ENCODE data around the gene ADGRB2.
"Not testable (repeated sequence)": the region's sequence is repeated elsewhere in the genome, so short reads cannot be mapped to it uniquely, and the experiment has no call there.

The ADGRB2 gene

DNA sequence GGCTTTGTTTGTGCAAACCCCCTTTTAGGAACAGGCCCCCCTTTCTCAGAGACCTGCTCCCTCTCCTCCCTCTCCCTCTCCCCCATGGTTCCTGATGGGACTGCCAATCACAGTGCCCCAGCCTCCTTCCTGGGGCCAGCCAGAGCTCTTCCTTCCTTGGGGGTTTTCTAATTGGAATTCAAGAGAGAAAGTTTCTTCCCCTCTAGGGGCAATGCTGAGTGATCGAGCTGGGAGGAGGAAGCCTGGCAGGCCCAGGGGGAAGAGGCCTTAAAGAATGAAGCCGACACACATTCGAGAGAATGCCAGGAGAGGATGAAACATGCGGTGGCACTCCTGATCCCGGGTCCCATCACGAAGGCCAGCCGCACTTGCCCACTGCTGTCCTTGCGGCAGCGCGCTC, 39.0 kb downstream of the ADGRB2 start:
- DNase-seq: no peak

DNA sequence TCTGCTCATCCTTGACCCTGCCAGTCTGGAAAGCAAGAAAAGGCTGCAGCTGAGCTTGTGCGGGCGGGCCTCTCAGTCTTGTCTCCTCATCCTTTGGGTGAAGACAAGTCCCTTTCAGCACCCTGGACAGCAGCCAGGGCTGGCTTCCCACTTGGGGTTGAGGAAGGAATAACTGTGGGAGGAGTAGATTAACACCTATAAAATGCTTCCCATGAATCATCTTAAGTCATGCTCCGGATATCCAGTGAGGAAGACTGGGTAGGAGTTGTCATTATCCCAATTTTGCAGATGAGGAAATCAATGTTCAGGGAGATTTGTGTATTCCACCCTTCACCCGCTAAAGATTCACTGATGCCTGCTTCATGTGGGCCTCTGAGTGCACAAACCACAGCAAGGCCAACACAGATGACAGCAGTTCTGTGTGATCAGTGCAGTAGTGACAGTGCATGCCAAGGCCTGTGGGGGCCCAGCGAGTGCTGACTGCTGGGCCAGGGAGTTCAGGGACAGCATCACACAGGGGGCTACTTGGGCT, 40.2 kb downstream of the ADGRB2 start:
- no peak for DNase-seq

DNA sequence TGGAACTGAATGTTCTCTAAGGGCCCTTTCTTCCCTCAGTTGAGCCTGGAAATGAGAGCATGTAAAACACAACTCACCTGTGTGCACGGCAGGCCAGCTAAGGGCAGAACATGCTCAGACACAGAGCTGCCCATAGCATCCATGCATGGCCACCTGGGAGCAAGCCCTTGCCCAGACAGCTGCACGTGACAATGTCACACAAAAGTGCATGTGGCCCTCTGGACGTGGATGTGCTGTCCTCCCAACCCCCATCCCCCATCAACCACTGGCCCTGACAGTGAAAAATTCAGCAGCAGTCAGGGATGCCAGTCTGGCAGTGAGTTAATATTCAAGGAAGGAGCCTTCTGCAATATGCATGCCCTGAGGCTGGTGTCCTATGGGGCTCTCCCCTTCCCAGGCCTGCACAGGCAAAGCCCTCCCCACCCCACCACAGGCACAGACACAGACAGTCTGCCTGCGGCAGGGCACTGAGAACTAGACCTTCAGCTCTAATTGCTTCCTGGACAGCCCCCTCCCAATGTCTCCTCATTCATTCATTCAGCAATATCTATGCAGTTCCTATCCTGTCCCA, 45.7 kb downstream of the ADGRB2 start:
- DNase-seq: no peak

DNA sequence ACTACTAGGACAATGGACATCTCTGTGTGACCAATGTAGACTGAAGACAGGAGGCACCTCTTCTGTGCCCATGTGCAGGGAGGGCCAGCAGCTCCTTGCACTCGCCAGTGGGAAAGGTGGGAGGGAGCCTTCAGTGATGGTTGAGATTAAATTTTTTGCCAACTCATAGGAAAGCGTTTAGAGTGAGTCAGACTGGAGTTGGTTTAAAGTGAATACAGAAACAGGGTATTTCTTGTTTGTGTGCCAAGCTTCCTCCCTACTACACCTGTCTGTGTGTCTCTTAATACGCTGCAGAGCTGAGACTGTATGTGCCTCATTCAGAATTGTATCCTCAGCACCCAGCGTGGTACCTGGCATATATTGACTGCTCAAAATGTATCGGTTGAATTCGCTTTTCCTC, 46.8 kb downstream of the ADGRB2 start:
- DNase-seq: no peak

DNA sequence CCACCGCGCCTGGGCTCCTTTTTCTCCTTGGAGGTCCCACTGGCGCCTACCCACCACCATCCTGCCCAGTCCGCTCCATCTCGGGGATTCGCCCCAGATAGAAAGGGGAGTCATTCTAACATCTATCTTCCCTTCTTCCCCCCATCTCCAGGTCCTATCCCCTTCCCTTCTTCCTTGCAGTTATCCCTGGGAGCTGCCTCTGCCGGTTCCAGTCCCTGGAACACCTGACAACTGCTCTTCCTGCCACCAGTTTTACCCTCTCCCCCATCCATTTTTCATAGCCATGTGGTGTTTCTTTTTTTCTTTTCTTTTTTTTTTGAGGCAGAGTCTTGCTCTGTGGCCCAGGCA, 48.3 kb downstream of the ADGRB2 start:
- no peak for DNase-seq

DNA sequence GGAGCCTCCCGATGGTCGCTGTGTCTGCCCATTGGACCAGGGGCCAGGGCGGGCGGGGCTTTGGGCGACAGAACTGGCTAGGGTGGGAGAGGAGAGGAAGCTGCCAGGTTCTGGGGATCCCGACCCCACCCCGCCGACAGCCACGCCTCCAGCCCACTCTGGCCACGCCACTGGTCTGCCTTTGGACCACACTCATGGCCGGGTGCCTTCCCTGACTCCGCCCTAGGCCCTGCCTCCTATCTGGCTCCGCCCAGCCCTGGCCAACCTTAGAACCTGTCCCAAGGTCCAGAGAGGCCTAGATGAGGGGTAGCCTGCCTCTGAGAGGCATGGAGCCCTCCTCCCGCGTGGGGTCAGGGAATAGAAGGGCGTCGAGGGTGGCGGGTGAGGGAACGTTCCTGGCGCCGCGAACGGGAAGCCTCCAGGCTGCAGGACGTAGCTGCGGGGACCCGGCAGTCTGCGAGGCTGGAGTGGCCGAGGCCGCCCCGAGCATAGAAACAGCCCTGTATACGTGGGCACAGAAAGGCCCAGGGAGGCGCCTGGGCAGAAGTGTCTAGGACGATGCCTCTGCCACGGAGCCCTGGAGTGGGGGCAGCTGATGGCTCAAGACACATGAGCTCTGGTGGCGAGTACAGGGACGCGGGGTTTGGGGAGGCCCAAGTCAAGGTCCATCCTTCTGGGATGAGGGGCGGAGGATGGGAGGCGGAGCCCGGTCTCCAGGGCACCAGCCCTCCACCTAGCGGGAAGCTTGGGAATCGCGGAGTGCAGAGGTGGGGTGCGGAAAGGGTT, 48.9 kb downstream of the ADGRB2 start:
- DNase-seq: peak; percentile 93

DNA sequence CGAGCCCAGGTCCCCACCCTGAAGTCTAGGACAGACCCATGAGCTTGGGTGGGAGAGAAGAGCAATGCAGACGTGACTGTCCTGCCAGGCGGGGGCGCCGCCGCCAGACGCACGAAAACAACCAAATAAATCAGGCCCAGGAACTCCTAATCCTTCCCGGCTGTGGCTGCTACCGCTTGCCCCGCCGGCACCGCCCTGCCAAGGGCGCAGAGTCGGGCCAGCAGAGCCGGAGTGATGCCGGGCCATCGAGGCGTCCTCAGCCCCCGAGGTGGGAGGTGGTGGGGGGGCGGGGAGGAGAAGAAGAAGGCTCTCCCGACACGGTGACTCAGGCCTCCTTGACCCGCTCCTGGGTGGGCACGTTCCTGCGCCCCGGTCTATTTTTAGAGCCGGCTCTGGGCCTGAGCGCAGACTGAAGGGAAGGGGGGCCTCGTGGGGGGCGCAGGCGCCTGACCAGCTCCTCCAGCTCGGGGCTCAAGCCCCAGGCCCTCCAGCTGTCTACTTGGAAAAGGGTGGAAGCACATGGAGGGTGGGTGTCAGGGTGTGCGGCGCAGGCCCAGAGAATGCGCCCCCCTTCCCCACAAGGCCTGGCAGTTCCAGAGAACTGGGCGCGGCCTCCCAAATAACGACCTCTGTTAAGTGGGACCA, 49.6 kb downstream of the ADGRB2 start:
- peak; percentile 65 for DNase-seq

DNA sequence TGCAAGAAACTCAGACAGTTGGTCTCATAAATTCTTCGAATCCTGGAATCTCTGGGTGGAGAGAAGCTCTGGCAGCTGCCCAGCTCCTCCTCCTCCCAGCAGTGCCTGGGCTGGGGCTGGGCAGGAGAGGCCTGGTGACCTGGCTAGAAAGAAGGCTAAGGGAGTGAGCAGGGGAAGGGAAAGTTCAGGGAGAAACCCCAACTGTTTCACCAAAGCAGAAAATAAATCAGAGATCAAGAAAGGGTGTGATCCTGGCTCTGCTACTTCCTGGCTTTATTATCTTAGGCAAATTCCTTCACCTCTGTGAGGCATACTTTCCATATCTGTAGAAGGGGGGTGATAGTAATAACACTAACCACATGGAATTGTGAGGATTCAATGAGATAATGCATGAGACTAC, 51.5 kb downstream of the ADGRB2 start:
- DNase-seq: no peak

DNA sequence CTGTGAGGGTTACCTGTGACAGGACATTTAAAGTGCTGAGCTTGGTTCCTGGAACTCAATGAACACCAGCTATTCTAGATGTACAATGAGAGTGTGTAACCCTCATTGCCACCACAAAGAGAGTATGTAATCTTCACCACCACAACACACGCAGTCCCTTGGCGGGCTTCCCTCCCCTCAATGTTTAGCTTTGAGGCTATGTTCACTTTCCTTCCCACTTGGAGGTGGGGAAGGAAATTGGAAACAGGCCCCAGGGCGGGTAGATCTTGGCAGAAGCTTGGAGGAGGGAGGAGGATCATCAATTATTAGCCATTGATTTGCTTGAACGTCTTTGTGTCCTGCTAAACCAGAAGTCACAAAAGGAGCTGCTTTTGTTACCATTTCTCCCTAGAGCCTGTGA, 52.1 kb downstream of the ADGRB2 start:
- no peak for DNase-seq

DNA sequence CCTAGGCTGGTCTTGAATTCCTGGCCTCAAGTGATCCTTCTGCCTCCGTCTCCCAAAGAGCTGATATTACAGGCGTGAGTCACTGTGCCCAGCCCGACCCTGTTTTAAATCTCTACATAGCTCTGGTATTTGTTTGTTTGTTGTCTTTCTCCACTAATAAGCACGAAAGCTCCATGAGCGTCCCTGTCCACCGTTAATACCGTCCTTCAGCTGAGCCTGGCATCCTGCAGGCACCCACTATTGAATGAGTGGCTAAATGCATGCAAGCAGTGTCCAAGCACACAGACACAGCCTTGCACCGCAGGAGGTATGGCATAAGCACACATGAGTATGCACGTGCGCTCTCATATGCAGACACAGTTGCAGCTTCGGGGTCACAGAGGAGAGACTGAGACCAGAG, 55.8 kb downstream of the ADGRB2 start:
- peak; percentile 33 for DNase-seq

DNA sequence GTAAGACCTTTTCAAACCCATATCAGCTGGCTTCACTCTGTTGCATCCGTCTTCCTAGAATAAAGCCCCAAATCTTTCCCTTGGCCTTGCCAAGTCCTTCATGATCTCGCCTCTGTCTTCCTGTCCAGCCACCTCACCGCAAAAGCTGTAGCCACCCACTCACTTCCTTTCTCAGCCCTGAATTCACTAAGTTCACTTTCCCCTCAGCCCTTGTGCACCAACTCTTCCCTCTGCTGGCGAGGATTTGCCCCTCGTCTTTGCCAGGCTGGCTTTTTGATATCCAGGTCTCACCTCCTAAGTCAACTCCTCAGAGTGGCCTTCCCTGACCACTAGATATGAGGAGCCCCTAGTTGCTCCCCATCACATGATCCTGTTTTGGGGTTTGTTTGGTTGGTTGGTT, 56.4 kb downstream of the ADGRB2 start:
- DNase-seq: no peak

DNA sequence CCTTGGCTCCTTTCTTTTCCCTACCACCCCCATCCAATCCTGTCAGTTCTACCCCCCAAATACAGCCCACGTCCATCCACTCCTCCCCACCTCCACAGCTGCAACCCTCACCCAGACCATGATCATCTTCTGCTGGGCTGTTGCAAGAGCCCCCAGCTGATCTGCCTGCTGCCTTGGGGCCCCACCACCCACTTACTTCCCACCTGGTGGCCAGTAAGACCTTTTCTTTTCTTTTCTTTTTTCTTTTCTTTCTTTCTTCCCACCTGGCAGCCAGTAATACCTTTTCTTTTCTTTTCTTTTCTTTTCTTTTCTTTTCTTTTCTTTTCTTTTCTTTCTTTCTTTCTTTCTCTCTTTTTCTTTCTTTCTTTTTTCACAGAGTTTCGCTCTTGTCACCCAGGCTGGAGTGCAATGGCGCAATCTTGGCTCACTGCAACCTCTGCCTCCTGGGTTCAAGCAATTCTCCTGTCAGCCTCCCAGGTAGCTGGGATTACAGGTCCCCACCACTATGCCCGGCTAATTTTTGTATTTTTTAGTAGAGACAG, 57.0 kb downstream of the ADGRB2 start:
- DNase-seq: not testable (repeated sequence)

DNA sequence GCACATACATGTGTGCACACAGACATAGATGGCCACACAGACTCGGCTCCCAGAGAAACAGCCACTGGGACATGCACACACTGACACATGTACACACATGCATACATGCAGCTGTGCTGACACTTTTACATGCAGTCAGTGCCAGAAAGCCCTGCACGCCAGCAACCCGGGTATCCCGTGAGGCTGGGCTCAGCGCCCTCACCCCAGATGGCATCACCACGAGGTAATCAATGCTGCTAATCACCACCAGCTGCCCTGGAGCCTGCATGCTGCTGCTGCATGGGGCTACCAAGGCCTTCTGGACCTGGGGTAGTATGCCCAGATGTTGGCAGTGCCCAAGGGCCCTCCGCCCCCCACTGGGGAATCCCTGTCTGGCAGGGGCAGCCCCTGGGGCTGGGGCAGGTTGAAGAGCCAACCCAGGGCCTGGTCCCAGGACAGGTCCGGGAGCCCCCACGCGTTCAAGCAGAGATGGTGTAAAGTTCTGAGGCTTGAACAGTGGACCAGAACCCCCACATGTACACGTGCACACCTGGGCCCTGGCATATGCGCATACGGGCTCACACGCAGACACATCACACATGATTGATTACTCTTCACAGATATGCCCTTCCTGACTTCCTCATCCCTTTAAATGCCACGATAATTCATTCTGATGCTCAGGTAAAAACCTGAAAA, 57.6 kb downstream of the ADGRB2 start:
- DNase-seq: no peak

DNA sequence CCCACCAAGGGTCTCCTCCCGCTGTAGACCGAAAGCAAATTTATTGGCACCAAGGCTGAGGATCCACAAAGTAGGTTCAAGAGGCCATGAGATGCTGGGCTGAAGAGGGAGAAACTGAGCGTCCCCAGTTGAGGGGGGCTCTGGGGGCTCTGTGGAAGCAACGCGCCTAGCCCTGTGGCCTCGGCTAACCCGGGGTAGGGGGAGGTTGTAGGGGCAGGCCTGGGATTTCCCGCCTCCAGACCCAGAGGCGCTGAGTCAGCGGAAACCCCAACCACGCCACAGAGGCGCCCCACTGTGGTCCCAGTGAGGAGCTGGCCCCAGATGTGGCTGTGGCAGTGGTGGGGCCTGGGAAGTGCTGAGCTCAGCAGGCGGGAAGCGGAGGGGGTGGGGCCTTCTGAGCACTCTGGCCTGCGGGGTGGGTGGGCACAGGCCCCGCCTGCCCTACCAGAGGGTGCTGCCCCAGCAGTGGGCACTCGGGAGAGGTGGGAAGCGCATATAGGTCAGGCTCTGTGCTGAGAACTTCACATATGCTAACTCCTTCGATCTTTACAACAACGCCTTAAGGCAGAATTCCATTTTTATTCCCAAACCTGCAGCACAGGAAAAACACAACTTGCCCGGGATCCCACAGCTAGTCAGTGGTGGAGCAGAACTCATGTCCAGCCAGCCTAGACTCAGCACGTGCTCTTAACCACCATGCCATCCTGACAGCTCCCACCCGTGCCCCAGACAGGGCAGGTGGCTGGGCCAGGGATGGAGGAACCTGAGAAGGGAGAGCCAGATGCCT, 58.9 kb downstream of the ADGRB2 start:
- DNase-seq: peak; percentile 75

DNA sequence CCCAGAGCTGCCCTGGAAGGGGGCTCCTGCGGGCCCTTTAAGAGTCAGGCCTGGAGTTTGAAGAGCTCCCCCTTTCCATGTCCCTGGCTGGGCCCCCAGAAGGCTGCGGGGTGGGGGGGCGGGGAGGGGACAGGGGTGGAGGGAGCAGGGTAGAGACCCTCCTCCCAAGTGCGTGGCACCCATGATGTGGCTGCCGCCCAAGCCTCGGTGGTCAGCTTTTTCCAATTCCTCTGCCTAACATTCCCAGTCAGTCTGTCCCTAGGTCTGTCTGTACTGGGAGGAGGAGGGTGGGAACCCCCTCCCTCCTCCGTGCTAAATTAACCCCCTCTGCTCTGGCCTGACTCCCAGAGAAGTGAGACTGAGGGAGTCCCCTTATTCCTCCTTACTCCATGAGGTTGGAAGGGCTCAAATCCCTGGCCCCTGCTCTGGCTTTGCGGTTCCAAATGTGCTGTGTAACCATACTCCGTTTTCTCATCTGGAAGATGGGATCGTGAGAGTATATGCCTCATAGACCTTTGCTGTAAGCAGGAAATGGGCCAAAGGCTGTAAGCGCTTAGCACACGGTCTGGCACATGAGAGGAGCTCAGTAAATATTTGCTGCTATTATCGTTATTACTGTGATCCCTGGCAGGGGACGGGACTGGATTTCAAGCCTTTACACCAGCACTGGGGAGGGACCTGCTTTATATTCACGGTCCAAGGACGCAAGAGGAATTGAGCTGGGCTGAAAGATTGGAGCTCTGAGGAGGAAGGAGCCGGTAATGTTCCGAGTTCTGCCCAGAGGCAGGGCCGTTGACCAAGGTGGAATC, 59.7 kb downstream of the ADGRB2 start:
- DNase-seq: peak; percentile 92

DNA sequence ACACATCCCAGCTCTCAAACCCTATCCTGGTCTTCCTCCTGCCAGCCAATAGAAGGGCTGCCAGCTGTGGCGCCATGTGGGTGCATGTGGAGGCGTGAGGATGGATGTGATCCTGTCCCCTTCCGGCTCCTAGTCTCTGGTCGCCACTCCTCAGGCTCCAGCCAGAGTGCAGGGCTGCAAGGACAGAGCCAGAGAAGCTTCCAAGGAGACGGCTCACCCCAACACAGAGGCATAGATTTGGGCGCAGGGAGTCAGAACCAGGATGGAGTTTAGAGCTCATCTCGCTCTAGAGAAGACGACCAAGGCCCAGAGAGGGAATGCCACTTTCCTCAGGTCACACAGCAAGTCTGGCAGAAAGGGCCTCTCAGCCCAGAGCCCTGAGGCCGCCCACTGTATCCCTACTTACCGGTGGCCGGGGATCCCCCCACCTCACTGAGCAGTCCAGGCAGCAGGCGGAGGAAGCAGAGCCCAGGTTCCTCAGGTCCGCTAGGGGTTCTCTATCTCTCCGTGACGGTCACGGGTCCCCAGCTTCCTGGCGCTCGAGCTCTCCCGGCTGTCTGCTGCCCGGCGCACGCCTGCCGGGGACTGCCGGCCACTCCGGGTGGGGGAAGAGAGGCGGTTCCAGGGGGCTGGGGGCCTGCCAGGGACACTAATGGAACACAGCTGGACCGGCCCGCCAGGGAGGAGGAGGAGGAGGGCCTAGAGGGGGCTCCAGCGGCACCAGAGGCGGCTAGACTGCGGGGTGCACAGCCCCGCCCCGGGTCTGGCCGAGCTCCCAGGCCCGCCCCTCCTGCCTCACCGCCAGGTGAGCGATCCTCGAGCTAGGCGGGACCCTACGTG, 60.5 kb downstream of the ADGRB2 start, which contains the start of gene COL16A1:
Gene COL16A1 (minus strand): TSS at position 587 of the 840 bp plus-strand sequence. CDS start 1,824 bp downstream, outside the sequence.
- peak; percentile 23 for DNase-seq

DNA sequence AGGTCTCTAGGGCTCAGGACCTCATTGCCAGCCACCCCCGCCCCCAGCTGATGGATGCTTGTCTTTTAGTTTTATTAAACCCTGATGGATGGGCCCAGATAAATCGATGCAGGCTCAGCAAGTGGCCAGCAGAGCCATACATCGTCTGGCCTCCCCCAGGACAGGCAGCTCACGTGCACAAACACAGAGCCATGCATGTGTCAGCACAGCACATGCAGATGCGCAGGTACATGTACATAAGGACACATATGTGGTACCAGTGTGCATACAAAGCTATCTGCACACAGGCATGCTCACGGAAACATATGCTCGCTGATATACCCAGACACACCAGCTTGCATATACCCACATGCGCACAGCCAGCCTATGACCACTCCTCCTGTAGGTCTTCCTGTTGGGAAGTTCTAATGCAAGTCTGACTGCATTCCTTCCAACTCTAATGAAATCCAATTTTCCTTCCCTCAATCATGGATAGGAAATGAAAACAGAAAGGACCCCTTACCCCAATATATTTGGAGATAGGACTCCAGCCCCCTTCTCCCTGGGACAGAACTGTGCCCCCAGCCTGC, 61.2 kb downstream of the ADGRB2 start:
- DNase-seq: no peak

DNA sequence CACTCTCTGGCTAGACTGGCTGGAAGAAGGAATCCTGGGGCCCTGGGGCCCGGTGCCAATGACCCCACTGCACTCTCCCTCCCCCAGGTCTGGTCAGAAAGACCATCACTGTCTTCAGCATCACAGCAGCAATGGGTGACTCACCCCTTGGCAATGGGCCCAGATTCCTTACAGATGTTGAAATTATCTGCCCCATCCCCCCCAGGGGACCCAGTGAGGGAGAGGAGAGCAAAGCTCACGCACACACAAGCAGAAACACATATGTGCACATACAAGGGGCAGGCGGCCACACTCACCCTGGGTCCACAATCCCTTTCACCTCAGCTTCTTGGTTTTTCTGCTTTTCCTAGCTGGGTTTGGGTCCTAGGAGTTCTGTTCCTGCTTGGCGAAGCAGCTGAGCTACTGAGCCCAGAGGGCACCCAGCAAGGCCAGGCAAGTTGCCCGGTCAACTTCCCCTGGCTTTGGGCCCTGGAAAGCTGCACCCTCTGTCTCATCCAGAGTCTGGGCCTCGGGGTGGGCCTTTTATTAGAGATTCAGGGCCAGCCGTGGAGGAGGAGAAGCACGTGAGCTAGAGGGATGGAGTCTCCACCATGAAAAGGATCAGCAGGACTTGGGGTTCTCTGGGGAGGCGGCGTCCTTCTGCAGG, 62.9 kb downstream of the ADGRB2 start:
- DNase-seq: peak; percentile 79

DNA sequence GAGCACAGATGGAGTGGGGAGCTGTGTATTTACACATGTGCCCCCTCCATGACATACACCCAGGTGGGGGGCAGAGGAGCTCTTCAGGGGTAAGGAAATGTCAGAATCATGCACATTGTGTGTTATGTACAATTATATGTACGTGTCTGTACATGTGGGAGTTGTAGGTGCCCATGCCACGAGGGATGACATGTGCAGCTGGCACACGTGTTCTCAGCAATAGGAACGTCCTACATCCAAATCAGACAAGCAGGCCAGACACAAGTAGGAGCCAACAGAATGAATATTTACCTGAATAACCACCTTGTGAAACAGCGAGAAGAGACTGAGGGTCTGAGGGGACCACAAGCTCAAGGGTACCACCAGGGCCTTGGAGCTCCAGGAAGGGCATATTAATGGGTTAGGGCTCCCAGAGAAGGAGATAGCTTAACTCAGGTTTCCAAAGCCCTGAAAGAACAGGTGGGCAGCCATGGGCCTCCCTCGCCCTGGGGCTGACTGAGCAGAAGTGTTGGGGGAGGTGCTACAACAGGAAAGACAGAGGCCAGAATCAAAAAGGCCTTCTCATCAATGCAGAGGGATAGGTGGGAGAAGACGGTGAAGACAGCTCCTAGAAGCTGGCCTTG, 63.6 kb downstream of the ADGRB2 start:
- no peak for DNase-seq

Data from DMS153 (cell line).